ENCODE measurements around the gene USF1.

DNA sequence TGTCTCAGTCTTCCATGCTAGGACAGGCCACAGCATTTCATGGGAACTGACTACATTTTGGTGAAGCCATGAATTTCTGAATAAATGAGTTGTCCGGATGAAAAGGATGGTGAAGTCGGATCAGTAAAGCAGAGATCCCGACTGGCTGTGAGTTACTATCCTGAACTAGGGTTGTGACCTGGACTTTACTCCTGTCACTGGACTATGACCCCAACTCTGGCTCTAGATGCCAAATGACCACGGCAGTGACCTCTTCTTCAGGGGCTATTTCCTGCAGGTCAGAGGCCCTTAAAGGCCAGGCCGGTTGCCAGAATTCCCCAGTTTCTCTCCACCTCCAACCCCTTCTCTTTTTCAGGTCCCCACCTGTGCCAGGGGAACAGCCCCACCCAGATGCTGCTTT is 45.3 kb upstream of the USF1 start:
- TF ChIP-seq, protein P1, sequence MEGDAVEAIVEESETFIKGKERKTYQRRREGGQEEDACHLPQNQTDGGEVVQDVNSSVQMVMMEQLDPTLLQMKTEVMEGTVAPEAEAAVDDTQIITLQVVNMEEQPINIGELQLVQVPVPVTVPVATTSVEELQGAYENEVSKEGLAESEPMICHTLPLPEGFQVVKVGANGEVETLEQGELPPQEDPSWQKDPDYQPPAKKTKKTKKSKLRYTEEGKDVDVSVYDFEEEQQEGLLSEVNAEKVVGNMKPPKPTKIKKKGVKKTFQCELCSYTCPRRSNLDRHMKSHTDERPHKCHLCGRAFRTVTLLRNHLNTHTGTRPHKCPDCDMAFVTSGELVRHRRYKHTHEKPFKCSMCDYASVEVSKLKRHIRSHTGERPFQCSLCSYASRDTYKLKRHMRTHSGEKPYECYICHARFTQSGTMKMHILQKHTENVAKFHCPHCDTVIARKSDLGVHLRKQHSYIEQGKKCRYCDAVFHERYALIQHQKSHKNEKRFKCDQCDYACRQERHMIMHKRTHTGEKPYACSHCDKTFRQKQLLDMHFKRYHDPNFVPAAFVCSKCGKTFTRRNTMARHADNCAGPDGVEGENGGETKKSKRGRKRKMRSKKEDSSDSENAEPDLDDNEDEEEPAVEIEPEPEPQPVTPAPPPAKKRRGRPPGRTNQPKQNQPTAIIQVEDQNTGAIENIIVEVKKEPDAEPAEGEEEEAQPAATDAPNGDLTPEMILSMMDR (IDR thresholded peaks at IDR 0.05; ENCODE audit: low read depth, low read length, missing input control): no peak
- TF ChIP-seq, protein P2, sequence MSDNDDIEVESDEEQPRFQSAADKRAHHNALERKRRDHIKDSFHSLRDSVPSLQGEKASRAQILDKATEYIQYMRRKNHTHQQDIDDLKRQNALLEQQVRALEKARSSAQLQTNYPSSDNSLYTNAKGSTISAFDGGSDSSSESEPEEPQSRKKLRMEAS (IDR thresholded peaks at IDR 0.05): no peak
- TF ChIP-seq GABPA (IDR thresholded peaks at IDR 0.05 in 1 of 2, conservative IDR thresholded peaks at IDR 0.05 in 1 of 2): no peak
- TF ChIP-seq, protein P3, sequence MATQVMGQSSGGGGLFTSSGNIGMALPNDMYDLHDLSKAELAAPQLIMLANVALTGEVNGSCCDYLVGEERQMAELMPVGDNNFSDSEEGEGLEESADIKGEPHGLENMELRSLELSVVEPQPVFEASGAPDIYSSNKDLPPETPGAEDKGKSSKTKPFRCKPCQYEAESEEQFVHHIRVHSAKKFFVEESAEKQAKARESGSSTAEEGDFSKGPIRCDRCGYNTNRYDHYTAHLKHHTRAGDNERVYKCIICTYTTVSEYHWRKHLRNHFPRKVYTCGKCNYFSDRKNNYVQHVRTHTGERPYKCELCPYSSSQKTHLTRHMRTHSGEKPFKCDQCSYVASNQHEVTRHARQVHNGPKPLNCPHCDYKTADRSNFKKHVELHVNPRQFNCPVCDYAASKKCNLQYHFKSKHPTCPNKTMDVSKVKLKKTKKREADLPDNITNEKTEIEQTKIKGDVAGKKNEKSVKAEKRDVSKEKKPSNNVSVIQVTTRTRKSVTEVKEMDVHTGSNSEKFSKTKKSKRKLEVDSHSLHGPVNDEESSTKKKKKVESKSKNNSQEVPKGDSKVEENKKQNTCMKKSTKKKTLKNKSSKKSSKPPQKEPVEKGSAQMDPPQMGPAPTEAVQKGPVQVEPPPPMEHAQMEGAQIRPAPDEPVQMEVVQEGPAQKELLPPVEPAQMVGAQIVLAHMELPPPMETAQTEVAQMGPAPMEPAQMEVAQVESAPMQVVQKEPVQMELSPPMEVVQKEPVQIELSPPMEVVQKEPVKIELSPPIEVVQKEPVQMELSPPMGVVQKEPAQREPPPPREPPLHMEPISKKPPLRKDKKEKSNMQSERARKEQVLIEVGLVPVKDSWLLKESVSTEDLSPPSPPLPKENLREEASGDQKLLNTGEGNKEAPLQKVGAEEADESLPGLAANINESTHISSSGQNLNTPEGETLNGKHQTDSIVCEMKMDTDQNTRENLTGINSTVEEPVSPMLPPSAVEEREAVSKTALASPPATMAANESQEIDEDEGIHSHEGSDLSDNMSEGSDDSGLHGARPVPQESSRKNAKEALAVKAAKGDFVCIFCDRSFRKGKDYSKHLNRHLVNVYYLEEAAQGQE (IDR thresholded peaks at IDR 0.05): no peak
- TF ChIP-seq ZBTB33 (IDR thresholded peaks at IDR 0.05): no peak
- peak in 1 of 2 donors; percentile 14 for TF ChIP-seq JUND (IDR thresholded peaks at IDR 0.05)
- TF ChIP-seq, protein P4, sequence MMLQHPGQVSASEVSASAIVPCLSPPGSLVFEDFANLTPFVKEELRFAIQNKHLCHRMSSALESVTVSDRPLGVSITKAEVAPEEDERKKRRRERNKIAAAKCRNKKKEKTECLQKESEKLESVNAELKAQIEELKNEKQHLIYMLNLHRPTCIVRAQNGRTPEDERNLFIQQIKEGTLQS (IDR thresholded peaks at IDR 0.05): peak; percentile 24
- TF ChIP-seq YY1 (IDR thresholded peaks at IDR 0.05): no peak
- no peak for TF ChIP-seq TAF1 (conservative IDR thresholded peaks at IDR 0.05)
- peak in 1 of 2 donors; percentile 43 for TF ChIP-seq RAD21 (IDR thresholded peaks at IDR 0.05)
- peak; percentile 98 for TF ChIP-seq HNF4G (IDR thresholded peaks at IDR 0.05)

Data from liver (tissue), 3 donors.